Ishikawa (cell line): ENCODE results near the gene DHCR7.
A peak's percentile ranks its signal among the peaks of the same experiment; 100 is the strongest.

Experiments
- CEBPB ChIP-seq: IDR thresholded peaks from 2 replicates; pipeline ENCODE4 v1.6.1; 2012
- EGR1 ChIP-seq: IDR thresholded peaks from 2 replicates; pipeline ENCODE4 v1.6.1; 2012
- FOXM1 ChIP-seq: IDR thresholded peaks from 2 replicates; pipeline ENCODE4 v1.6.1; 2012; ENCODE audit warnings: low read depth, borderline replicate concordance
- MAX ChIP-seq: IDR thresholded peaks from 2 replicates; pipeline ENCODE4 v1.6.1; 2012
- RAD21 ChIP-seq: IDR thresholded peaks from 2 replicates; pipeline ENCODE4 v1.6.1; 2012; ENCODE audit warnings: low read depth
- TAF1 ChIP-seq: IDR thresholded peaks from 2 replicates; pipeline ENCODE4 v1.6.1; 2012; ENCODE audit warnings: low read depth, mild to moderate bottlenecking
- USF1 ChIP-seq: IDR thresholded peaks from 2 replicates; pipeline ENCODE4 v1.6.1; 2012
- YY1 ChIP-seq: IDR thresholded peaks from 2 replicates; pipeline ENCODE4 v1.6.1; 2012; ENCODE audit warnings: low read depth
- ZBTB7A ChIP-seq: IDR thresholded peaks from 2 replicates; pipeline ENCODE4 v1.6.1; 2012; ENCODE audit warnings: low read depth

GRCh38 chr11:71453037-71453917 is 5.1 kb upstream of the DHCR7 start, which contains the start of gene NADSYN1:
- peak; percentile 44 for TF ChIP-seq TAF1
- no peak for TF ChIP-seq RAD21
- TF ChIP-seq ZBTB7A, result 0 out of 2 replicates have a peak, but pooled peaks have one; percentile 4
- TF ChIP-seq FOXM1, result no peak
- no peak for TF ChIP-seq CEBPB
- peak; percentile 50 for TF ChIP-seq MAX
- no peak for TF ChIP-seq USF1
- no peak for TF ChIP-seq EGR1
- no peak for TF ChIP-seq YY1
